SK-N-SH treated with all-trans-retinoic acid at 6 μM for 48 hours (cell line): ENCODE results near the gene PEX26.

ENCODE experiments used
- ATAC-seq: fragments of 200-7000 bp; cut with Tn5 transposase; 3 replicates; pipeline ENCODE4 v1.9.1; 2020; ENCODE audit warnings: mild to moderate bottlenecking, moderate library complexity
- BACH2 ChIP-seq: fragments of 250-450 bp; sonication (Bioruptor Pico); IDR thresholded peaks from 2 replicates; pipeline ENCODE4 v1.9.0; 2021; ENCODE audit warnings: mild to moderate bottlenecking, borderline replicate concordance
- CSDC2 ChIP-seq: fragments of 250-450 bp; sonication (Bioruptor Pico); IDR thresholded peaks from 2 replicates; pipeline ENCODE4 v1.5.0; 2020; ENCODE audit warnings: mild to moderate bottlenecking, moderate library complexity
- ESRRG ChIP-seq: fragments of 250-450 bp; sonication (Bioruptor Pico); IDR thresholded peaks from 2 replicates; pipeline ENCODE4 v1.6.1; 2021; ENCODE audit warnings: mild to moderate bottlenecking
- GLIS3 ChIP-seq: fragments of 250-450 bp; sonication (Bioruptor Pico); IDR thresholded peaks from 2 replicates; pipeline ENCODE4 v1.5.0; 2020; ENCODE audit warnings: mild to moderate bottlenecking, moderate library complexity
- ISL1 ChIP-seq: fragments of 250-450 bp; sonication (Bioruptor Pico); IDR thresholded peaks from 2 replicates; pipeline ENCODE4 v2.1.2; 2022; ENCODE audit warnings: mild to moderate bottlenecking, moderate library complexity
- OSR1 ChIP-seq: fragments of 250-450 bp; sonication (Bioruptor Pico); IDR thresholded peaks from 2 replicates; pipeline ENCODE4 v1.8.0; 2022; ENCODE audit warnings: moderate library complexity, mild to moderate bottlenecking, inconsistent platforms
- POU6F1 ChIP-seq: fragments of 250-450 bp; sonication (Bioruptor Pico); IDR thresholded peaks from 2 replicates; pipeline ENCODE4 v1.8.0; 2021; ENCODE audit warnings: low read depth, mild to moderate bottlenecking, moderate library complexity, borderline replicate concordance
- PPARA ChIP-seq: fragments of 250-450 bp; sonication (Bioruptor Pico); IDR thresholded peaks from 2 replicates; pipeline ENCODE4 v1.5.0; 2020; ENCODE audit warnings: mild to moderate bottlenecking, borderline replicate concordance
- RARB ChIP-seq: fragments of 250-450 bp; sonication (Bioruptor Pico); IDR thresholded peaks from 2 replicates; pipeline ENCODE4 v1.8.0; 2021; ENCODE audit warnings: mild to moderate bottlenecking, moderate library complexity
- TCF4 ChIP-seq: fragments of 250-450 bp; sonication (Bioruptor Pico); IDR thresholded peaks from 2 replicates; pipeline ENCODE4 v1.8.0; 2021; ENCODE audit warnings: mild to moderate bottlenecking, moderate library complexity, borderline replicate concordance
- ZC3H10 ChIP-seq: fragments of 250-450 bp; sonication (Bioruptor Pico); IDR thresholded peaks from 2 replicates; pipeline ENCODE4 v1.5.1; 2021; ENCODE audit warnings: mild to moderate bottlenecking, moderate library complexity
- ZNF565 ChIP-seq: fragments of 450-650 bp; formaldehyde crosslinking; conservative IDR thresholded peaks from 2 replicates; pipeline ENCODE4 v1.5.0; 2020; ENCODE audit warnings: low read depth, mild to moderate bottlenecking, moderate library complexity
- ZNF70 ChIP-seq: fragments of 450-650 bp; formaldehyde crosslinking; IDR thresholded peaks from 2 replicates; pipeline ENCODE4 v1.5.0; 2020; ENCODE audit warnings: mild to moderate bottlenecking, moderate library complexity
- ZNF8 ChIP-seq: fragments of 450-650 bp; formaldehyde crosslinking; IDR thresholded peaks from 2 replicates; pipeline ENCODE4 v1.5.0; 2020; ENCODE audit warnings: mild to moderate bottlenecking, moderate library complexity
- TF ChIP-seq, protein P1 (sequence below): fragments of 250-450 bp; sonication (Bioruptor Pico); IDR thresholded peaks from 2 replicates; pipeline ENCODE4 v1.8.0; 2020; ENCODE audit warnings: mild to moderate bottlenecking, moderate library complexity, borderline replicate concordance
- TF ChIP-seq, protein P2 (sequence below): fragments of 250-450 bp; sonication (Bioruptor Pico); IDR thresholded peaks from 2 replicates; pipeline ENCODE4 v1.5.1; 2021; ENCODE audit warnings: mild to moderate bottlenecking, moderate library complexity
- TF ChIP-seq, protein P3 (sequence below): fragments of 250-450 bp; sonication (Bioruptor Pico); IDR thresholded peaks from 2 replicates; pipeline ENCODE4 v1.5.0; 2020; ENCODE audit warnings: mild to moderate bottlenecking, moderate library complexity
- TF ChIP-seq, protein P4 (sequence below): fragments of 250-450 bp; sonication (Bioruptor Pico); IDR thresholded peaks from 2 replicates; pipeline ENCODE4 v1.5.1; 2020; ENCODE audit warnings: low read depth, mild to moderate bottlenecking, moderate library complexity

The PEX26 gene

GRCh38 chr22:18077087-18077638, 627 bp upstream of the PEX26 start:
- TF ChIP-seq TCF4 (CRISPR knock-in tag) (no peak), ISL1 (CRISPR knock-in tag) (no peak), ZNF565 (CRISPR knock-in tag) (no peak), CSDC2 (no peak), ZNF8 (no peak), ESRRG (CRISPR knock-in tag) (no peak), ZC3H10 (CRISPR knock-in tag) (no peak), RARB (CRISPR knock-in tag) (no peak)
- TF ChIP-seq, protein P1, sequence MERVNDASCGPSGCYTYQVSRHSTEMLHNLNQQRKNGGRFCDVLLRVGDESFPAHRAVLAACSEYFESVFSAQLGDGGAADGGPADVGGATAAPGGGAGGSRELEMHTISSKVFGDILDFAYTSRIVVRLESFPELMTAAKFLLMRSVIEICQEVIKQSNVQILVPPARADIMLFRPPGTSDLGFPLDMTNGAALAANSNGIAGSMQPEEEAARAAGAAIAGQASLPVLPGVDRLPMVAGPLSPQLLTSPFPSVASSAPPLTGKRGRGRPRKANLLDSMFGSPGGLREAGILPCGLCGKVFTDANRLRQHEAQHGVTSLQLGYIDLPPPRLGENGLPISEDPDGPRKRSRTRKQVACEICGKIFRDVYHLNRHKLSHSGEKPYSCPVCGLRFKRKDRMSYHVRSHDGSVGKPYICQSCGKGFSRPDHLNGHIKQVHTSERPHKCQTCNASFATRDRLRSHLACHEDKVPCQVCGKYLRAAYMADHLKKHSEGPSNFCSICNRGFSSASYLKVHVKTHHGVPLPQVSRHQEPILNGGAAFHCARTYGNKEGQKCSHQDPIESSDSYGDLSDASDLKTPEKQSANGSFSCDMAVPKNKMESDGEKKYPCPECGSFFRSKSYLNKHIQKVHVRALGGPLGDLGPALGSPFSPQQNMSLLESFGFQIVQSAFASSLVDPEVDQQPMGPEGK: no peak
- TF ChIP-seq, protein P2, sequence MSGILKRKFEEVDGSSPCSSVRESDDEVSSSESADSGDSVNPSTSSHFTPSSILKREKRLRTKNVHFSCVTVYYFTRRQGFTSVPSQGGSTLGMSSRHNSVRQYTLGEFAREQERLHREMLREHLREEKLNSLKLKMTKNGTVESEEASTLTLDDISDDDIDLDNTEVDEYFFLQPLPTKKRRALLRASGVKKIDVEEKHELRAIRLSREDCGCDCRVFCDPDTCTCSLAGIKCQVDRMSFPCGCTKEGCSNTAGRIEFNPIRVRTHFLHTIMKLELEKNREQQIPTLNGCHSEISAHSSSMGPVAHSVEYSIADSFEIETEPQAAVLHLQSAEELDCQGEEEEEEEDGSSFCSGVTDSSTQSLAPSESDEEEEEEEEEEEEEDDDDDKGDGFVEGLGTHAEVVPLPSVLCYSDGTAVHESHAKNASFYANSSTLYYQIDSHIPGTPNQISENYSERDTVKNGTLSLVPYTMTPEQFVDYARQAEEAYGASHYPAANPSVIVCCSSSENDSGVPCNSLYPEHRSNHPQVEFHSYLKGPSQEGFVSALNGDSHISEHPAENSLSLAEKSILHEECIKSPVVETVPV (CRISPR knock-in tag): no peak
- TF ChIP-seq, protein P3, sequence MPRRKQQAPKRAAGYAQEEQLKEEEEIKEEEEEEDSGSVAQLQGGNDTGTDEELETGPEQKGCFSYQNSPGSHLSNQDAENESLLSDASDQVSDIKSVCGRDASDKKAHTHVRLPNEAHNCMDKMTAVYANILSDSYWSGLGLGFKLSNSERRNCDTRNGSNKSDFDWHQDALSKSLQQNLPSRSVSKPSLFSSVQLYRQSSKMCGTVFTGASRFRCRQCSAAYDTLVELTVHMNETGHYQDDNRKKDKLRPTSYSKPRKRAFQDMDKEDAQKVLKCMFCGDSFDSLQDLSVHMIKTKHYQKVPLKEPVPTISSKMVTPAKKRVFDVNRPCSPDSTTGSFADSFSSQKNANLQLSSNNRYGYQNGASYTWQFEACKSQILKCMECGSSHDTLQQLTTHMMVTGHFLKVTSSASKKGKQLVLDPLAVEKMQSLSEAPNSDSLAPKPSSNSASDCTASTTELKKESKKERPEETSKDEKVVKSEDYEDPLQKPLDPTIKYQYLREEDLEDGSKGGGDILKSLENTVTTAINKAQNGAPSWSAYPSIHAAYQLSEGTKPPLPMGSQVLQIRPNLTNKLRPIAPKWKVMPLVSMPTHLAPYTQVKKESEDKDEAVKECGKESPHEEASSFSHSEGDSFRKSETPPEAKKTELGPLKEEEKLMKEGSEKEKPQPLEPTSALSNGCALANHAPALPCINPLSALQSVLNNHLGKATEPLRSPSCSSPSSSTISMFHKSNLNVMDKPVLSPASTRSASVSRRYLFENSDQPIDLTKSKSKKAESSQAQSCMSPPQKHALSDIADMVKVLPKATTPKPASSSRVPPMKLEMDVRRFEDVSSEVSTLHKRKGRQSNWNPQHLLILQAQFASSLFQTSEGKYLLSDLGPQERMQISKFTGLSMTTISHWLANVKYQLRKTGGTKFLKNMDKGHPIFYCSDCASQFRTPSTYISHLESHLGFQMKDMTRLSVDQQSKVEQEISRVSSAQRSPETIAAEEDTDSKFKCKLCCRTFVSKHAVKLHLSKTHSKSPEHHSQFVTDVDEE (CRISPR knock-in tag): no peak
- ATAC-seq: no peak

GRCh38 chr22:18078329-18079041, 695 bp downstream of the PEX26 start:
- ATAC-seq: peak; percentile 38
- TF ChIP-seq, protein P4, sequence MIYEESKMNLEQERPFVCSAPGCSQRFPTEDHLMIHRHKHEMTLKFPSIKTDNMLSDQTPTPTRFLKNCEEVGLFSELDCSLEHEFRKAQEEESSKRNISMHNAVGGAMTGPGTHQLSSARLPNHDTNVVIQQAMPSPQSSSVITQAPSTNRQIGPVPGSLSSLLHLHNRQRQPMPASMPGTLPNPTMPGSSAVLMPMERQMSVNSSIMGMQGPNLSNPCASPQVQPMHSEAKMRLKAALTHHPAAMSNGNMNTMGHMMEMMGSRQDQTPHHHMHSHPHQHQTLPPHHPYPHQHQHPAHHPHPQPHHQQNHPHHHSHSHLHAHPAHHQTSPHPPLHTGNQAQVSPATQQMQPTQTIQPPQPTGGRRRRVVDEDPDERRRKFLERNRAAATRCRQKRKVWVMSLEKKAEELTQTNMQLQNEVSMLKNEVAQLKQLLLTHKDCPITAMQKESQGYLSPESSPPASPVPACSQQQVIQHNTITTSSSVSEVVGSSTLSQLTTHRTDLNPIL (CRISPR knock-in tag): no peak
- TF ChIP-seq OSR1 (CRISPR knock-in tag) (no peak), ZNF8 (no peak), ZC3H10 (CRISPR knock-in tag) (no peak), POU6F1 (CRISPR knock-in tag) (no peak), BACH2 (CRISPR knock-in tag) (no peak), CSDC2 (no peak)

DNA sequence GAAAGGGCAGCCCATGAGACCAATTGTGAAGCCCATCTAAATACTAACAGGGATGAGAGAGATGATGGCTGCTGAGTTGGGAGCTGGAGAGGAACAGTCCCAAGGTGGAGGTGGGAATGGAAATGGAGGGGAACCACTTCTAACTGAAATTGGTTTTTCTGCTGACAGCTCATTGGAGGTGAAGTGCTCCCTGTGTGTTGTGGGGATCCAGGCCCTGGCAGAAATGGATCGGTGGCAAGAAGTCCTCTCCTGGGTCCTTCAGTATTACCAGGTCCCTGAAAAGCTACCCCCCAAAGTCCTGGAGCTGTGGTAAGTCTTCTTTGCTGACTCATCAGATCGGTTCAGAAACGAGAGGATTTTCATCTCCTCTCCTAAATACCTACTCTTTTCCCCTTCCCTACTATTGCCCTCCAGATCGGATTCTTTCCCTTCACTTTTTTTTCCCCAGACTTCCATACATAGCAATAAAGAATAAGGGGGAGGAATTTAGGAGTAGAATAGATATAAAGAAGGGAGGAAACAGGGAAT, 2.0 kb downstream of the PEX26 start:
- ATAC-seq: no peak
- TF ChIP-seq POU6F1 (CRISPR knock-in tag) (no peak), OSR1 (CRISPR knock-in tag) (no peak), ESRRG (CRISPR knock-in tag) (no peak), ZNF70 (CRISPR knock-in tag) (no peak), ZNF8 (no peak), GLIS3 (CRISPR knock-in tag) (no peak), PPARA (CRISPR knock-in tag) (no peak)
- TF ChIP-seq, protein P3 (CRISPR knock-in tag): no peak
- TF ChIP-seq, protein P1: no peak
